GM19035 (cell line): ENCODE results near the gene SMIM34.
"Not testable (repeated sequence)": the region's sequence is repeated elsewhere in the genome, so short reads cannot be mapped to it uniquely, and the experiment has no call there.

Source experiments
- ATAC-seq: cut with Tn5 transposase; IDR thresholded peaks from one replicate; pipeline ENCODE4 v1.9.1; 2021; ENCODE audit not compliant: unreplicated experiment

SMIM34 gene, protein sequence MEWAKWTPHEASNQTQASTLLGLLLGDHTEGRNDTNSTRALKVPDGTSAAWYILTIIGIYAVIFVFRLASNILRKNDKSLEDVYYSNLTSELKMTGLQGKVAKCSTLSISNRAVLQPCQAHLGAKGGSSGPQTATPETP

DNA sequence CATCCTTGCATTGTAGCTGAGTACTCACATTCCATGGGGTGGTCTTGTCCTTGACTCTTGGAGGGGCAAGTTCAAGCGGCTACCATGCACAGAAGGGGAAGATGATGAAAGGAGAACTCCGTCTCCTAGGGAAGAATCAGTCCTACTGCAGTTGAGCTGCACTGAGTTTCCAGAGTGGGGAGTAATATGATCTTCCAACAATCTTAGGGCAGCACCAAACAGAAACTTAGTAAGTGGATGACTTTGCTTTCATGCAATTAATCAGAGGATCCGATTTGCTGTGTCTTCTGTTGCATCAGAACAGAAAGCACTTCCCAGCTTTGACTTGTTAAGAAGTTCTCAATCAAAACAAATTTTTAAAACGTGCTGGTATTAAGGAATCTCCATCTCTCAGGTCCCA is at the start of gene SMIM34:
SMIM34 (minus strand) TSS at position 147 of the 400 bp plus-strand sequence; CDS start at position 35, 112 bp downstream.
- not testable (repeated sequence) for ATAC-seq

GRCh38 chr21:34467333-34467732 is 43.6 kb upstream of the SMIM34 start:
- not testable (repeated sequence) for ATAC-seq

DNA sequence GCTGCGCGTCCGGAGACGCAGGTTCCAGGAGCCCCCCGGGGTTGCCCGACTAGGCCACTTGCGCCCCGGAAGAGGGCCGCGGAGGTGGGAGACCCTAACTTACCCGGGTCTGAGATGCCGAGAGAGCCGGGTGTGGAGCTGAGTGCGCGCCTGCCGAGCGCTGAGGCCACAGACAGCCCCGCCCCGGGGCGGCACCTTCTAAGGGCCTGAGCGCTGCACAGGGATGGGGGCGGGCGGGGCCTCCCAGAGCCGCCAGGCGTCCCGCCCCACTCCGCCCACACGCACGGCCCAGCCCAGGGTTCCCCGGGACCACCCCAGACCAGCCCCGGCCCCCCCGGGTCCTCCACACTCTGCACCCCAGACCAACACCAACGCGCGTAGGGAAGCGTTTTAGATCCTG is 35.7 kb upstream of the SMIM34 start:
- not testable (repeated sequence) for ATAC-seq

DNA sequence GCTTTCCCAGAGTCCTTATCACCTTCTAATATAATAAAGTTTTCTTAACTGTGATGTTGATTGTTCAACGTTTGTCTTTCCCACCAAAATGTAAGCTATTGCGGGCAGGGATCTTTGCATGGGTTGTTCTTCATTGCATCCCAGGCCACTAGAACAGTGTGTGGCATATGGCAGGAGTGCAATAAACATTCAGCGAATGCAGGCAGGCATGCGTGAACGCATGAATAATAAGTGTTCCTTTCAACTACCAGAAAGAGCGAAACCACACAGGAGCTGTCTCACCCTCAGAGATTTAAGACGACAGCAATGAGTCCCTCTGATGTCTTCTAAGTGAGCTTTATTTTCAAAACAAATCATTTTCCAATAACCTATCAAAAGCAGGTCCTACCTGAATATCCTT is 34.5 kb upstream of the SMIM34 start:
- ATAC-seq, result not testable (repeated sequence)

- not testable (repeated sequence) for ATAC-seq
Measured at GRCh38 chr21:34456180-34456579, 32.4 kb upstream of the SMIM34 start.

DNA sequence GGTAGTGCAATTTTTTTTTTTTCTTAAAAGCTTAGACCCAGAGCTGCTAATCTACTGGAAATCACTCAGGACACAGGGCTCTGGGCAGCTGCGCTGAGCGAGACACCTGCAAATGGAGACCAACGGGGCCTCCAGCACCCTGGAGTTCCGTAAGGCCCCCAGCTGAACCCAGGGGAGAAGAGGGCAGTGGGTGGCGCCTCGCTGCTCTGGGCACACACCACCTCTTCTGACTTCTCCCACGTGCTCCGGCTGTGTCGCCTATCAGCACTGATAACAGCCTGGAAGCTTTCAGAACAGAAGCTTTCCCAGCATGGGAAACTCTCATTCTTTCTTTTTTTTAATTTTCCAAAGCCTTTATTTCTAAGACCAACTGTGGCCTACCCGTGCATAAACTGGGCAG is 31.9 kb upstream of the SMIM34 start:
- not testable (repeated sequence) for ATAC-seq

- ATAC-seq, result not testable (repeated sequence)
Measured at GRCh38 chr21:34447018-34447417, 23.3 kb upstream of the SMIM34 start.

- ATAC-seq, result not testable (repeated sequence)
Measured at GRCh38 chr21:34443486-34443885, 19.7 kb upstream of the SMIM34 start.

GRCh38 chr21:34429710-34430109 is 6.0 kb upstream of the SMIM34 start:
- ATAC-seq, result not testable (repeated sequence)

- not testable (repeated sequence) for ATAC-seq
Measured at GRCh38 chr21:34428441-34428840, 4.7 kb upstream of the SMIM34 start.

DNA sequence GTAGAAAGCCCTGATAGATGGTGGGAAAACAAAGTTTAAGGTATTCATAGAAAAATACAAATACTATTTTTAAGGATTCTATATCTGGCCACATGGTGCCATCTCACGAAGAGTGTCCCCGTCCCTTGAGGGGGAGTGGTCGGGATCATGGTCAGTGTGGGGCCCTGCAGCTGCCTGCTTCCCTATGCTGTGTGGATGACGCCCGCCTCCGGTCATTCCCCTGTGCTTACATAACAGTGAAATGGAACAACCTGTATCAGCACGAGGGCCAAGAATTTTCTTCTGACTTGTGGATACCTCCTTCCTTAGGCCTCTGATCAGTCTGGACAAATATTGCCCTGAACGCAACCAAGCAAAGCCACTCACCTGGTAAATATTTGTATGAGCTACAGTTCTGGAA is 3.6 kb upstream of the SMIM34 start:
- not testable (repeated sequence) for ATAC-seq

DNA sequence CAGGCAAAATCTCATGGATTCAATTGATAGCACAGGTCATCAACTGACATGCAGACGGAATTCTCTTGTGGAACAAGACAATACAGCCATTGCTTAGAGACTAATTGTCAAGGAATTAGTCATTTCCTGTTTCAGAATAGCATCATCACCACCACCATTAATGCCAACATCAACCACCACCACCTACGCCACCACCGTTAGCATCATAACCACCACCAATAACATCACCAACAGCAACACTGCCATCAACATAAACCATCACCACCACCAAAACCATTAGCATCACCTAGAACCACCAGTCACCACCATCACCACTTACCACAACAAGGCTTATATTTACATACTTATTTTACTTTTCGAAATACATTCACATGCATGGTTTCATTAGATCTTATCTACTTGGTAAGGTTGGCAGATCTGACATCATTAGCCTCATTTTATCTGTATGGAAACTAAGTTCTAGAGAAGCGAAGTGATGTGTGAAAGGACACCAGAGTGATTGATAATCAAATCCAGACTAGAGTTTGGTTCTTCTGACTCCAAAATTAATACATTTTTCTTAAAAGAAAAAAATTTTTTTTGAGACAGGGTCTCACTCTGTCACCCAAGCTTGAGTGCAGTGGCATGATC is 6.2 kb downstream of the SMIM34 start:
- not testable (repeated sequence) for ATAC-seq

GRCh38 chr21:34407294-34407693 is 16.5 kb downstream of the SMIM34 start:
- not testable (repeated sequence) for ATAC-seq

DNA sequence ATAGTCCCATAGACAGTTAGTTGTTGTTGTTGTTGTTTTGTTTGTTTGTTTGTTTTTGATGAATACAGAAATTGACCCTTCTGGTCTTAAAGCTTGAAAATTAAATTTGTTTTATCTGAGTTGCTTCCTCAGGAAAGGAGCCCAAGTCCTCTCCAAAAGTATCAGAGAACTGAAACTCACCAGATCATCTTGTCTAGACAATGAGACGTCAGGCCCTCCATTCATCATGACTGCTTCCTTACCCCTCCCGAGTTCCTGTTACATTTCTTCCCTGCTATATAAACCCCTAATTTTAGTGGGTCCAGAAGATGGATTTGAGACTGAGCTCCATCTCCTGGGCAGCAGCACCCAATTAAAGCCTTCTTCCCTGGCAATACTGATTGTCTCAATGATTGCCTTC is 17.1 kb downstream of the SMIM34 start:
- not testable (repeated sequence) for ATAC-seq

DNA sequence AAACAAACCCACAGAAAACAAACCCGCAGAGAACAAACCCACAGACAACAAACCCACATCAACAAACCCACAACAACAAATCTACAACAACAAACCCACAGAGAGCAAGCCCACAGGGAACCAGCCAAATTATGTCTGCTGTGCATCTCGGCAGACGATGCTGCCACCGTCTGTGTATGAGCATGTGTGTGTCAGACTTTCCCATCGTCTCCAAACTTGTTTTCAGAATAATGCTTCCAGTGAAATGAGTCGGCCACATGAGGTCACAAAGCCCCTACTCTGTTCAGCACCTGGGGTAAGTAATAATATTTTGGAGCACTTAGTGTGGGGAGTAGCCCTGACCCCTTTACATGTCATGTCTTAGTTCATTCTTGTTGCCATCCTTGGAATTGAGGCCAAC is 17.6 kb downstream of the SMIM34 start:
- not testable (repeated sequence) for ATAC-seq

DNA sequence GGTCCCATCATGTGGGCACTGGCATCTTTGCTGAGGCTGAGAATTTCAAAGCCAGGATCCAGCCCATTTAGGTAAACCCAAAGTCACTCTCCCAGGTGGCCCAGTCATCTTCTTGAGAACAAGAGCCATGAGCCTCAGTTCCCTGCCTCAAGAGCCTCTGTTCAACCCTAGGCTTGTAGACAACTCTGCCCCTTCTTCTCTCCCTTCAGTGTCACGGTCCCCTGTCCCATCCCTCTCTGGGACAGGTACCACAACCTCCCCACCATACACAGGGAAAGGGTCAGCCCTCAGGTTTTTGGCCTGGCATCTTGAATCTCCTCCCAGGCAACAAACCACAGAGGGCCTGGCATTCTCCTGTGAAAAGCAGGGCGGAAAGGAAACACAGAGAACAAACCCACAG is 18.1 kb downstream of the SMIM34 start:
- not testable (repeated sequence) for ATAC-seq

GRCh38 chr21:34404742-34405141 is 19.0 kb downstream of the SMIM34 start:
- not testable (repeated sequence) for ATAC-seq

- not testable (repeated sequence) for ATAC-seq
Measured at GRCh38 chr21:34400522-34400921, 23.2 kb downstream of the SMIM34 start.

DNA sequence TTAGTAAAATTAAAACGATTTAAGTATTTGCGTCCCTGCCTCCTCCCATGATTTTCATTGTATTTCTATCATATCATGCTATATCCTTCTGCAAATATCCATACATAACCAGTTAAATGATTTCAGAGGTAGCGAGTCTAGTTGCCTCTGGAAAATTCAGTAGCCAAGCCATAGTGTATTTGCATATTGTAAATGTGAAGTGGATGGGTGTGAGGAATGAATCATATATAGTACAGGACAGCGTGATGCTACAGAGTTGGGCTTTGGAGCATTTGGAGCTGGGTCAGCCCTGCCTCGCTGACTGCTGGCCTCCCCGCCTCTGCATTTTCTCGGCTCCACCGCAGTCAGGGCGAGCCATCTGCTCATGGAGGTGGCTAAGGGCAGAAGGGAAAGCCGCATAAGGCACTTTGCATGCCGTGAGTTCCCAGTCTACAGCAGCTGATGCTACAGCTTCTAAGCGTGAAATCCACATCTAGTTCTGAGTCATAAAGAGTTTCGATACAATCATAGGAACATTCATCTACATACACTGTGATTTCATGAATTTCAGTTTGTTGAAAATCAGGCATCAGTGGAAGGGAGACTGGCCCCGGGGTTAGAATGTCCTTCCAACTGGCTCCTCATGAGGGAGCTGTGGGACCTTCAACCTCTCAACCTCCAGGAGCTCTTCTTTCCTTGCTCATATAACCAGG is 39.9 kb downstream of the SMIM34 start:
- ATAC-seq, result peak; percentile 91

DNA sequence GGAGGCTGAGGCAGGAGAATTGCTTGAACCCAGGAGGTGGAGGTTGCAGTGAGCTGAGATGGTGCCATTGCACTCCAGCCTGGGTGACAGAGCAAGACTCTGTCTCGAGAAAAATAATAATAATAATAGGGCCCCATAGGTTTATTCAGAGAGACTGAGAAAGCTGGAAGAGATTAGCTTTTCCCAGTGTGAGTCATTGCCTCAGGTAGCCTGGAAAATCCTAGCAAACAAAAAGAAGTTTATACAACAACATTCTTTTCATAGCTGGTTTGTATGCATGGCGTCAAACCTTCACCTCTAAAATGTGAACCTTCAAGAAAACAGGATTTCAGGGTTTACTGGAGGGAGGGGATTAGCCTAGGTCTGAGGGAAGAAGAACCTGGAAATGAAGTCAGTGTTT is 40.6 kb downstream of the SMIM34 start:
- ATAC-seq, result not testable (repeated sequence)

DNA sequence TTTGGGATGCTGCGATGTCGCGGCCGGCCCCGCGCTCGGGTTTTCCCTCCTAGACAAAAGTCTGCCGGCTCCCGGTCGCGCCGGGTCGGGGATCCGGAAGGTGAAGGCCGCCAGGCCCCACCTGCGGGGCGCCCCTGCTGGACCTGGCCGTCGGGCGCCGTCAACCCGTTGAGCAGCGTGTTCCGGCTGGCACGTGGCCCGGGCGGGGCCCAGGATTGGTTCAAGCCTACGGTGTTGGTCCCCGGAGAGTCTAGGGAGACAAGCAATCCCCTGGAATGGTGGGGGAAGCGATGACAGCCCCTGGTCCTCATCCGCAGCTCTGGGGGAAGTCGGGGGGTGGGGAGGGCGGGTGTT is 48.2 kb downstream of the SMIM34 start:
- ATAC-seq, result peak; percentile 62

DNA sequence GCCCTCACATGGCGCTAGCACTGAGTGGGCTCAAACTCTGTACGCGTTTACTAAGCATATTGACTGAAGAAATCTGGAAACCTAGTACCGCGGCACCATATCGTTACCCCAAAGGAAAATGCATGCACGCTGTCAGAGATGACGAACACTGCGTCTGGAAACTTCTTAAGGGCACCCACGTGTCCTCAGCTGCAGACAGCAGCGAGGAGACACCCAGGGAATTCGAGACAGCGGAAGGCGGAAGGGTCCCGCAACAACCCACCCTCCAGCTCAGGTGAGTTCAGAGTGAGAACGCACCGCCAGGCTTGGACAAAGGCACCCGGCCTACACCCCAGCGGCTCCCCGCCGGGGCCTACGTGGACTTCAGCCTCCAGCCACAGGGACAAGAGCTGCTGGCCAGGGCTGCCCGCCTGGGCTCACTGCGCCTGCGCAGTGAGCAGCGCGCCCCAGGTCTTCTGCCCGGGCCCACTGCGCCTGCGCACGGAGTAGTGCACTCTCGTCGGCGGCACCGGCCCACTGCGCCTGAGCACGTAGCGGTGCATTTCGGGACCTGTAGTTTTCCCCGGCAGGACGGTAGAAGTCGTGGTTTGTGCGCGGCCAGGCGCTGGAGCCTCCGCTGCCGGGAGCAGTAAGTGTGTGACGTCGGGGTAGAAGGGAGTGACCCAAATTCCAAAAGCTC is 48.7 kb downstream of the SMIM34 start, which contains the start of gene SMIM11:
SMIM11 (plus strand) TSS at position 568 of the 679 bp plus-strand sequence. CDS start 3,998 bp downstream, outside the sequence.
- peak; percentile 92 for ATAC-seq
